WI38 (cell line): ENCODE results near the gene PYROXD2.

Experiments
- H3K4me3 ChIP-seq: 2 replicates; pipeline ENCODE4 v1.5.1; 2011; ENCODE audit warnings: low read depth, mild to moderate bottlenecking, control low read depth, low read length
- CTCF ChIP-seq: IDR thresholded peaks from 2 replicates; pipeline ENCODE4 v1.5.1; 2012; ENCODE audit warnings: low read depth, mild to moderate bottlenecking, control low read depth, low read length

PYROXD2 gene

DNA sequence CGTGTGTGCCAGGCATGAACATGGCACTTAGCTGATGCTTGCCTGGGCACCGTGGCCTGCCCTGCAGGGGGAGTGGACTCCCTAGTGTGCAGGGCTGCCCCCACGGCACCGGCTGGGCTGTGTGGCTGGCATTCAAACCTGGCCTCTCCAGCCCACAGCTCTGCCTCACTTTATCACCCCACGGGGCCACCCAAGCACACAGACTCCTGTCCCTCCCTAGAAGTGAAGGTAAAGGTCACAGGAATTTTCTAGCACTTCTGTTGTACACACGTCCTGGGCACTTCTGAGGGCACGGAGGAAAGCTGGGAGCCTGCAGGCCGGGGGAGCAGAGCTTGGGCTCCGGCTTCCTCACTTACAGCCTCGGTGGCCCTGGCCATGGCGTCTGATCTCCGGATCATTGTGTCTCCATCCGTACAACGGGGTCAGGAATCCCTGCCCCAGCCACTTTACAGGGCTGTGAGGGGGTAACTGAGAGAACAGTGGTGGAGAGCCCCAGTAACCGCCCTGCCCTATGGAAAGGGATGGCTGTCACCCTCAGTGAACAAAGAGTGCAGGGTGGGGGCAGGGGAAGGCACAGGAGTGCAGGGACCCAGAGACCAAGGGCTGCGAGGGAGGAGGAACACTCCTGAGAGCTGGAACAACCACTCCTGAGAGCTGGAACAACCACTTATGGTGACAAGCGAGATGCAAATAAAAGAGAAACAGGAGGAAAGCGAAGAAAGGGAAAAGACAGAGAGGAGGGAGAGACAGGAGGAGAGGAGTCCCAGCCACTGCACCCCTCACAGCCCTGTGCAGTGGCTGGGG is 3.9 kb upstream of the PYROXD2 start:
- no peak for TF ChIP-seq CTCF
- H3K4me3 ChIP-seq = no peak overlapping the region

GRCh38 chr10:98417973-98418664 is 3.1 kb upstream of the PYROXD2 start:
- no peak for TF ChIP-seq CTCF
- H3K4me3 ChIP-seq = no peak overlapping the region

GRCh38 chr10:98417481-98417959 is 2.5 kb upstream of the PYROXD2 start:
- TF ChIP-seq CTCF = no peak
- H3K4me3 ChIP-seq = no peak overlapping the region

GRCh38 chr10:98416606-98417388 is 1.8 kb upstream of the PYROXD2 start:
- no peak for TF ChIP-seq CTCF
- no peak overlapping the region for H3K4me3 ChIP-seq

- TF ChIP-seq CTCF = no peak
- no peak overlapping the region for H3K4me3 ChIP-seq
Observed at GRCh38 chr10:98415731-98416119, 743 bp upstream of the PYROXD2 start.

DNA sequence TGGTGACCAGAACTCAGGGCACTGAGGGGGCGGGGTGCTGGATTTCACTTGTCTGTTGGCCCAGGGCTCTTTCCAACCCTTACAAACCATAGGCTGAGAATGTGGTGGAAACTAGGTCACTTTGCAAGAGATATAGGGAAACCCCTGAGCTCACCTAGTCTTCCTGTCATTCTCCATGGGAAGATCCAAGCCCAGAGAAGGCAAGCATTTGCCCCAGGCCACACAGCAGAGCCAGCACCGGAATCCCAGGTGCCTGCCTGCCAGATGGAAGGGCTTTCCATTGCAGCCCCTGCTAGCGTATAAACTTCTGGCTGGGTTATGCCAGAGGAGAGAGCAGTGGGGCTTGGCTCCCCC is 427 bp downstream of the PYROXD2 start:
- no peak for TF ChIP-seq CTCF
- peak overlapping the region; percentile 84 for H3K4me3 ChIP-seq
